Activated CD4-positive, alpha-beta T cell treated with anti-CD3 and anti-CD28 coated beads, Interleukin-10, Interleukin-2, amounts not matched to agents 100 ng/mL and 50 ng/mL, durations not matched to agents 16 hours and 8 hours (primary cell): Measurements from ENCODE around the gene TST.
"Not testable (repeated sequence)": the region's sequence is repeated elsewhere in the genome, so short reads cannot be mapped to it uniquely, and the experiment has no call there.

Experiments used
- DNase-seq: peaks from one replicate; pipeline ENCODE4 v3.0.0-alpha.2; 2020

The TST gene

GRCh38 chr22:37012262-37012904 is 6.9 kb downstream of the TST start:
- no peak for DNase-seq

GRCh38 chr22:37011472-37011871 is 7.8 kb downstream of the TST start:
- no peak for DNase-seq

- DNase-seq = no peak
Observed at GRCh38 chr22:37010976-37011375, 8.3 kb downstream of the TST start.

GRCh38 chr22:37010174-37010573 is 9.1 kb downstream of the TST start:
- no peak for DNase-seq

GRCh38 chr22:37009490-37009889 is 9.8 kb downstream of the TST start:
- no peak for DNase-seq

GRCh38 chr22:37008365-37008764 is 10.9 kb downstream of the TST start:
- DNase-seq = no peak

GRCh38 chr22:37007651-37008050 is 11.6 kb downstream of the TST start:
- no peak for DNase-seq

GRCh38 chr22:37002633-37003032 is 16.6 kb downstream of the TST start:
- no peak for DNase-seq

- no peak for DNase-seq
Observed at GRCh38 chr22:37001826-37002225, 17.4 kb downstream of the TST start.

- DNase-seq = no peak
Observed at GRCh38 chr22:37000676-37001534, 18.3 kb downstream of the TST start.

- DNase-seq = no peak
Observed at GRCh38 chr22:36999463-36999862, 19.8 kb downstream of the TST start.

- peak; percentile 14 for DNase-seq
Observed at GRCh38 chr22:36998620-36999351, 20.5 kb downstream of the TST start.

GRCh38 chr22:36997746-36998145 is 21.5 kb downstream of the TST start:
- DNase-seq = no peak

GRCh38 chr22:36991206-36991605 is 28.0 kb downstream of the TST start:
- DNase-seq = no peak

- no peak for DNase-seq
Observed at GRCh38 chr22:36990457-36990856, 28.8 kb downstream of the TST start.

- DNase-seq = not testable (repeated sequence)
Observed at GRCh38 chr22:36989012-36989411, 30.2 kb downstream of the TST start.

GRCh38 chr22:36988075-36988832 is 31.0 kb downstream of the TST start:
- DNase-seq = no peak

- DNase-seq = peak; percentile 62
Observed at GRCh38 chr22:36986242-36986821, 32.9 kb downstream of the TST start.

- DNase-seq = no peak
Observed at GRCh38 chr22:36985211-36985889, 33.9 kb downstream of the TST start.

- DNase-seq = no peak
Observed at GRCh38 chr22:36982136-36982535, 37.1 kb downstream of the TST start.

GRCh38 chr22:36981247-36981775 is 37.9 kb downstream of the TST start:
- DNase-seq = no peak
